ENCODE results near the gene MLPH. TPM values are rescaled to one million over a fixed set of nuclear protein-coding genes. Genes with fewer than 3 reads are reported as not detected.

The MLPH gene
- total and polyA plus RNA-seq, 2 donors (not counting 1 experiment from before 2014, with no cell fraction given): not detected

- H3K9ac ChIP-seq (ENCODE audit: low read length): no peak overlapping the region
- no peaks in the 10 kb centered on the region for H3K79me2 ChIP-seq (ENCODE audit: control insufficient read depth, insufficient read depth, low read length)
- Mint-ChIP-seq H3K4me3 (no peak overlapping the region), H3K27me3 (peaks cover 13% of the 10 kb centered on the region), H3K4me1 (no peaks in the 10 kb centered on the region), H3K9me3 (ENCODE audit: insufficient read depth) (no peaks in the 10 kb centered on the region), H3K27ac (no peak overlapping the region)
- H3K4me3 ChIP-seq (ENCODE audit: control extremely low read depth in 1 of 5, extremely low read depth in 1 of 5, insufficient read depth in 1 of 5, low read depth in 2 of 5, low read length in 4 of 5): no peak overlapping the region
- no peak overlapping the region for H3K4me2 ChIP-seq (replicated peaks; ENCODE audit: low read depth, low read length, poor library complexity, severe bottlenecking)
- intact Hi-C loops (cut with micrococcal nuclease): loop anchor here (1.0 kb wide), 2 partner anchors 261 to 750 kb away; no protein-coding TSS in a partner anchor
- no peaks in the 10 kb centered on the region for H3K9me3 ChIP-seq (ENCODE audit: control extremely low read depth in 1 of 3, control insufficient read depth in 2 of 3, insufficient read depth in 1 of 3, low read length in 2 of 3)
- ChIA-PET CTCF (interaction anchor here (0.6 to 8.4 kb wide), 48 partner anchors 8 to 751 kb away, joined by 3 to 149 read pairs (median 4); partner anchors contain the start of genes COPS8, LRRFIP1 and PRLH), POLR2A (interaction anchor here (1.1 kb wide), 1 partner anchor 69 kb away, joined by 3 read pairs; no protein-coding TSS in a partner anchor)
- no peaks in the 10 kb centered on the region for H4K20me1 ChIP-seq (ENCODE audit: control insufficient read depth, insufficient read depth, low read length, poor library complexity, severe bottlenecking)
- WGBS (ENCODE audit: insufficient coverage): 48% methylated on average over 7 of the region's 14 CpGs
- no peak overlapping the region for H2AFZ ChIP-seq (ENCODE audit: insufficient read depth, low read depth, low read length, poor library complexity, severe bottlenecking)
- H3K36me3 ChIP-seq (replicated peaks in 1 of 2; ENCODE audit: control extremely low read depth in 1 of 2, control insufficient read depth in 1 of 2, extremely low read depth in 1 of 2, insufficient read depth in 2 of 2, low read length in 1 of 2): no peaks in the 10 kb centered on the region
- H3K27ac ChIP-seq (ENCODE audit: low read length in 2 of 2): no peak overlapping the region
- peaks cover 0 to 7% (median 3%) of the 10 kb centered on the region in 4 experiments for H3K27me3 ChIP-seq (replicated peaks in 1 of 4; ENCODE audit: control extremely low read depth in 1 of 4, control insufficient read depth in 3 of 4, insufficient read depth in 4 of 4, low read length in 3 of 4)
- TF ChIP-seq CTCF (IDR thresholded peaks at IDR 0.05) (peak; percentile 91), EZH2 (IDR thresholded peaks at IDR 0.05; ENCODE audit: borderline replicate concordance, insufficient read depth, low read depth, low read length, poor library complexity, severe bottlenecking) (no peak)
- DNase-seq: peak; percentile 84
- H3K4me1 ChIP-seq (ENCODE audit: control insufficient read depth in 2 of 2, insufficient read depth in 2 of 2, low read length in 2 of 2): no peaks in the 10 kb centered on the region
- peak; percentile 86 for ATAC-seq (ENCODE audit: low read depth)
These were observed 25.9 kb downstream of the MLPH start for GRCh38 chr2:237512774-237513466.

- Histone ChIP-seq H3K36me3 (replicated peaks in 1 of 2; ENCODE audit: control extremely low read depth in 1 of 2, control insufficient read depth in 1 of 2, extremely low read depth in 1 of 2, insufficient read depth in 2 of 2, low read length in 1 of 2) (no peaks in the 10 kb centered on the region), H3K4me3 (ENCODE audit: control extremely low read depth in 1 of 5, extremely low read depth in 1 of 5, insufficient read depth in 1 of 5, low read depth in 2 of 5, low read length in 4 of 5) (no peak overlapping the region), H3K4me1 (ENCODE audit: control insufficient read depth in 2 of 2, insufficient read depth in 2 of 2, low read length in 2 of 2) (no peaks in the 10 kb centered on the region), H3K27ac (ENCODE audit: low read length in 2 of 2) (no peak overlapping the region), H4K20me1 (ENCODE audit: control insufficient read depth, insufficient read depth, low read length, poor library complexity, severe bottlenecking) (no peaks in the 10 kb centered on the region), H3K9ac (ENCODE audit: low read length) (no peak overlapping the region), H3K4me2 (replicated peaks; ENCODE audit: low read depth, low read length, poor library complexity, severe bottlenecking) (no peak overlapping the region), H3K79me2 (ENCODE audit: control insufficient read depth, insufficient read depth, low read length) (no peaks in the 10 kb centered on the region), H2AFZ (ENCODE audit: insufficient read depth, low read depth, low read length, poor library complexity, severe bottlenecking) (no peak overlapping the region), H3K27me3 (replicated peaks in 1 of 4; ENCODE audit: control extremely low read depth in 1 of 4, control insufficient read depth in 3 of 4, insufficient read depth in 4 of 4, low read length in 3 of 4) (peaks cover 0 to 7% (median 2%) of the 10 kb centered on the region in 4 experiments), H3K9me3 (ENCODE audit: control extremely low read depth in 1 of 3, control insufficient read depth in 2 of 3, insufficient read depth in 1 of 3, low read length in 2 of 3) (no peaks in the 10 kb centered on the region)
- no peaks in the 10 kb centered on the region for H3K4me1 Mint-ChIP-seq
- H3K4me3 Mint-ChIP-seq: no peak overlapping the region
- ChIA-PET CTCF (interaction anchor here (0.9 to 8.4 kb wide), 17 partner anchors 9 to 751 kb away, joined by 3 to 149 read pairs (median 9); no protein-coding TSS in a partner anchor), POLR2A (no interaction called here)
- no peak overlapping the region for H3K27ac Mint-ChIP-seq
- intact Hi-C loops (cut with micrococcal nuclease): no loop called here
- DNase-seq (no peak), ATAC-seq (ENCODE audit: low read depth) (no peak)
- WGBS (ENCODE audit: insufficient coverage): 97% methylated on average over 9 of the region's 9 CpGs
- peaks cover 11% of the 10 kb centered on the region for H3K27me3 Mint-ChIP-seq
- H3K9me3 Mint-ChIP-seq (ENCODE audit: insufficient read depth): no peaks in the 10 kb centered on the region
- TF ChIP-seq CTCF (IDR thresholded peaks at IDR 0.05) (no peak), EZH2 (IDR thresholded peaks at IDR 0.05; ENCODE audit: borderline replicate concordance, insufficient read depth, low read depth, low read length, poor library complexity, severe bottlenecking) (no peak)
These were observed 26.6 kb downstream of the MLPH start for GRCh38 chr2:237513693-237514092.

All from B cell (primary cell).